ENCODE measurements around the gene TRIM38. TPM values are rescaled to one million over a fixed set of nuclear protein-coding genes. Genes with fewer than 3 reads are reported as not detected.

TRIM38 gene
- total and polyA plus RNA-seq, 2 of the 13 experiments (the other 11 are each of a cell fraction or from before 2014, with no cell fraction given) = 2.5 to 3.1 TPM

- TF ChIP-seq PATZ1 (CRISPR knock-in tag; IDR thresholded peaks at IDR 0.05) (no peak), ZGPAT (CRISPR knock-in tag; IDR thresholded peaks at IDR 0.05) (peak; percentile 80), SYNCRIP (IDR thresholded peaks at IDR 0.05; ENCODE audit: insufficient read depth, low read depth, low read length) (no peak), ZNF143 (CRISPR knock-in tag; IDR thresholded peaks at IDR 0.05) (no peak), MIER2 (CRISPR knock-in tag; IDR thresholded peaks at IDR 0.05) (0 out of 2 replicates have a peak, but pooled peaks have one; percentile 9), ZSCAN31 (CRISPR knock-in tag; IDR thresholded peaks at IDR 0.05; ENCODE audit: low read depth) (peak; percentile 69; the same call in 1 of the 2 replicates), ZNF121 (CRISPR knock-in tag; IDR thresholded peaks at IDR 0.05) (0 out of 2 replicates have a peak, but pooled peaks have one; percentile 28), ZBTB7A (CRISPR knock-in tag; IDR thresholded peaks at IDR 0.05) (0 out of 2 replicates have a peak, but pooled peaks have one; percentile 6), ZNF224 (CRISPR knock-in tag; IDR thresholded peaks at IDR 0.05) (no peak), GLI4 (CRISPR knock-in tag; IDR thresholded peaks at IDR 0.05; ENCODE audit: borderline replicate concordance) (0 out of 2 replicates have a peak, but pooled peaks have one; percentile 69), ZNF331 (CRISPR knock-in tag; IDR thresholded peaks at IDR 0.05) (peak; percentile 69; the same call in 1 of the 2 replicates), ZNF292 (CRISPR knock-in tag; IDR thresholded peaks at IDR 0.05; ENCODE audit: borderline replicate concordance, low read depth) (peak; percentile 47; the same call in 1 of the 2 replicates), PHF20 (CRISPR knock-in tag; IDR thresholded peaks at IDR 0.05) (no peak; the same call in 1 of the 2 replicates), NKX3-1 (CRISPR knock-in tag; IDR thresholded peaks at IDR 0.05) (no peak), RCOR2 (CRISPR knock-in tag; IDR thresholded peaks at IDR 0.05) (0 out of 2 replicates have a peak, but pooled peaks have one; percentile 26)
- TF ChIP-seq, protein P1, sequence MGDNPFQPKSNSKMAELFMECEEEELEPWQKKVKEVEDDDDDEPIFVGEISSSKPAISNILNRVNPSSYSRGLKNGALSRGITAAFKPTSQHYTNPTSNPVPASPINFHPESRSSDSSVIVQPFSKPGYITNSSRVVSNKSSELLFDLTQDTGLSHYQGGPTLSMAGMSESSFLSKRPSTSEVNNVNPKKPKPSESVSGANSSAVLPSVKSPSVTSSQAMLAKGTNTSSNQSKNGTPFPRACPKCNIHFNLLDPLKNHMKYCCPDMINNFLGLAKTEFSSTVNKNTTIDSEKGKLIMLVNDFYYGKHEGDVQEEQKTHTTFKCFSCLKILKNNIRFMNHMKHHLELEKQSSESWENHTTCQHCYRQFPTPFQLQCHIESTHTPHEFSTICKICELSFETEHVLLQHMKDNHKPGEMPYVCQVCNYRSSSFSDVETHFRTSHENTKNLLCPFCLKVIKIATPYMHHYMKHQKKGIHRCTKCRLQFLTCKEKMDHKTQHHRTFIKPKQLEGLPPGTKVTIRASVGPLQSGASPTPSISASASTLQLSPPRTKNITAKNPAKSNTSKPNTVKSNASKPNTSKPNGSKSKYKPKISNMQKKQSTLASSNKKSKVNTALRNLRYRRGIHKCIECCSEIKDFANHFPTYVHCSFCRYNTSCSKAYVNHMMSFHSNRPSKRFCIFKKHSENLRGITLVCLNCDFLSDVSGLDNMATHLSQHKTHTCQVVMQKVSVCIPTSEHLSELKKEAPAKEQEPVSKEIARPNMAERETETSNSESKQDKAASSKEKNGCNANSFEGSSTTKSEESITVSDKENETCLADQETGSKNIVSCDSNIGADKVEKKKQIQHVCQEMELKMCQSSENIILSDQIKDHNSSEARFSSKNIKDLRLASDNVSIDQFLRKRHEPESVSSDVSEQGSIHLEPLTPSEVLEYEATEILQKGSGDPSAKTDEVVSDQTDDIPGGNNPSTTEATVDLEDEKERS (CRISPR knock-in tag; IDR thresholded peaks at IDR 0.05) = peak; percentile 86
- TF ChIP-seq, protein P2, sequence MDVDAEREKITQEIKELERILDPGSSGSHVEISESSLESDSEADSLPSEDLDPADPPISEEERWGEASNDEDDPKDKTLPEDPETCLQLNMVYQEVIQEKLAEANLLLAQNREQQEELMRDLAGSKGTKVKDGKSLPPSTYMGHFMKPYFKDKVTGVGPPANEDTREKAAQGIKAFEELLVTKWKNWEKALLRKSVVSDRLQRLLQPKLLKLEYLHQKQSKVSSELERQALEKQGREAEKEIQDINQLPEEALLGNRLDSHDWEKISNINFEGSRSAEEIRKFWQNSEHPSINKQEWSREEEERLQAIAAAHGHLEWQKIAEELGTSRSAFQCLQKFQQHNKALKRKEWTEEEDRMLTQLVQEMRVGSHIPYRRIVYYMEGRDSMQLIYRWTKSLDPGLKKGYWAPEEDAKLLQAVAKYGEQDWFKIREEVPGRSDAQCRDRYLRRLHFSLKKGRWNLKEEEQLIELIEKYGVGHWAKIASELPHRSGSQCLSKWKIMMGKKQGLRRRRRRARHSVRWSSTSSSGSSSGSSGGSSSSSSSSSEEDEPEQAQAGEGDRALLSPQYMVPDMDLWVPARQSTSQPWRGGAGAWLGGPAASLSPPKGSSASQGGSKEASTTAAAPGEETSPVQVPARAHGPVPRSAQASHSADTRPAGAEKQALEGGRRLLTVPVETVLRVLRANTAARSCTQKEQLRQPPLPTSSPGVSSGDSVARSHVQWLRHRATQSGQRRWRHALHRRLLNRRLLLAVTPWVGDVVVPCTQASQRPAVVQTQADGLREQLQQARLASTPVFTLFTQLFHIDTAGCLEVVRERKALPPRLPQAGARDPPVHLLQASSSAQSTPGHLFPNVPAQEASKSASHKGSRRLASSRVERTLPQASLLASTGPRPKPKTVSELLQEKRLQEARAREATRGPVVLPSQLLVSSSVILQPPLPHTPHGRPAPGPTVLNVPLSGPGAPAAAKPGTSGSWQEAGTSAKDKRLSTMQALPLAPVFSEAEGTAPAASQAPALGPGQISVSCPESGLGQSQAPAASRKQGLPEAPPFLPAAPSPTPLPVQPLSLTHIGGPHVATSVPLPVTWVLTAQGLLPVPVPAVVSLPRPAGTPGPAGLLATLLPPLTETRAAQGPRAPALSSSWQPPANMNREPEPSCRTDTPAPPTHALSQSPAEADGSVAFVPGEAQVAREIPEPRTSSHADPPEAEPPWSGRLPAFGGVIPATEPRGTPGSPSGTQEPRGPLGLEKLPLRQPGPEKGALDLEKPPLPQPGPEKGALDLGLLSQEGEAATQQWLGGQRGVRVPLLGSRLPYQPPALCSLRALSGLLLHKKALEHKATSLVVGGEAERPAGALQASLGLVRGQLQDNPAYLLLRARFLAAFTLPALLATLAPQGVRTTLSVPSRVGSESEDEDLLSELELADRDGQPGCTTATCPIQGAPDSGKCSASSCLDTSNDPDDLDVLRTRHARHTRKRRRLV (CRISPR knock-in tag; IDR thresholded peaks at IDR 0.05) = peak; percentile 95
These were observed 70.7 kb downstream of the TRIM38 start (continued) for GRCh38 chr6:26033085-26033940.
